GM23338 (cell line): ENCODE measurements around the gene SLC2A9. TPM values are rescaled to one million over a fixed set of nuclear protein-coding genes. Genes with fewer than 3 reads are reported as not detected.

ENCODE experiments used
- ATAC-seq: fragments of 200-7000 bp; cut with Tn5 transposase; 3 replicates; pipeline ENCODE4 v1.9.1; 2020
- DNase-seq: peaks from one replicate; pipeline ENCODE4 v3.0.0-alpha.2; 2015; ENCODE audit warnings: low spot score
- H2AFZ ChIP-seq: fragments of 200-600 bp; sonication (generic); 2 replicates; pipeline ENCODE4 v1.8.0; 2016; ENCODE audit warnings: antibody characterized with exemption, mild to moderate bottlenecking, moderate library complexity
- H3F3A ChIP-seq: fragments of 200-600 bp; sonication (generic); replicated peaks from 2 replicates; pipeline ENCODE4 v1.8.0; 2017; ENCODE audit warnings: antibody characterized with exemption, mixed run types, low read depth
- H3K27ac ChIP-seq: fragments of 200-600 bp; sonication (generic); 2 replicates; pipeline ENCODE4 v1.6.1; 2016; ENCODE audit warnings: low read depth
- H3K27me3 ChIP-seq: fragments of 200-600 bp; sonication (generic); 2 replicates; pipeline ENCODE4 v1.8.0; 2016; ENCODE audit warnings: mild to moderate bottlenecking, mixed run types, moderate library complexity; ENCODE audit not compliant: insufficient read depth
- H3K36me3 ChIP-seq: fragments of 200-600 bp; sonication (generic); 2 replicates; pipeline ENCODE4 v1.8.0; 2016; ENCODE audit warnings: mild to moderate bottlenecking; ENCODE audit not compliant: insufficient read depth
- H3K4me1 ChIP-seq: fragments of 200-600 bp; sonication (generic); 2 replicates; pipeline ENCODE4 v1.8.0; 2016; ENCODE audit warnings: mild to moderate bottlenecking, moderate library complexity; ENCODE audit not compliant: insufficient read depth
- H3K4me2 ChIP-seq: fragments of 200-600 bp; sonication (generic); 2 replicates; pipeline ENCODE4 v1.7.1; 2017; ENCODE audit warnings: mixed run types
- H3K4me3 ChIP-seq: fragments of 200-600 bp; sonication (generic); 2 replicates; pipeline ENCODE4 v1.6.1; 2016; ENCODE audit warnings: mixed run types
- H3K79me2 ChIP-seq: fragments of 200-600 bp; sonication (generic); replicated peaks from 2 replicates; pipeline ENCODE4 v1.8.0; 2017; ENCODE audit warnings: mild to moderate bottlenecking; ENCODE audit not compliant: insufficient read depth
- H3K9me2 ChIP-seq: fragments of 200-600 bp; sonication (generic); 2 replicates; pipeline ENCODE4 v1.8.0; 2017; ENCODE audit not compliant: insufficient read depth
- H4K20me1 ChIP-seq: fragments of 200-600 bp; sonication (generic); replicated peaks from 2 replicates; pipeline ENCODE4 v1.8.0; 2017; ENCODE audit warnings: mild to moderate bottlenecking; ENCODE audit not compliant: insufficient read depth
- H3K27ac Mint-ChIP-seq: 2 replicates; pipeline ENCODE4 v1.8.0; 2020; ENCODE audit warnings: inconsistent platforms, mild to moderate bottlenecking, moderate library complexity, mixed read lengths
- H3K27me3 Mint-ChIP-seq: 3 replicates; pipeline ENCODE4 v1.8.0; 2022; ENCODE audit warnings: low read depth, mild to moderate bottlenecking, moderate library complexity, mixed read lengths, inconsistent platforms; ENCODE audit not compliant: insufficient read depth, poor library complexity
- H3K36me3 Mint-ChIP-seq: 3 replicates; pipeline ENCODE4 v1.8.0; 2021; ENCODE audit warnings: low read depth, mild to moderate bottlenecking, inconsistent platforms, moderate library complexity, mixed read lengths
- H3K4me1 Mint-ChIP-seq: 3 replicates; pipeline ENCODE4 v1.8.0; 2020; ENCODE audit warnings: mild to moderate bottlenecking, inconsistent platforms, mixed read lengths
- H3K4me3 Mint-ChIP-seq: 3 replicates; pipeline ENCODE4 v1.8.0; 2021; ENCODE audit warnings: moderate library complexity, mild to moderate bottlenecking, inconsistent platforms, mixed read lengths
- H3K9me3 Mint-ChIP-seq: 3 replicates; pipeline ENCODE4 v1.8.0; 2020; ENCODE audit warnings: moderate library complexity, mild to moderate bottlenecking, inconsistent platforms, mixed read lengths
- CREB1 ChIP-seq: fragments of 250-450 bp; sonication (Bioruptor Pico); IDR thresholded peaks from 2 replicates; pipeline ENCODE4 v1.5.0; 2020; ENCODE audit warnings: low read depth, mild to moderate bottlenecking, moderate library complexity
- EZH2 ChIP-seq: fragments of 200-600 bp; sonication (generic); IDR thresholded peaks from one replicate; pipeline ENCODE4 v1.8.0; 2017; ENCODE audit warnings: antibody characterized with exemption, mild to moderate bottlenecking, low read depth; ENCODE audit not compliant: unreplicated experiment
- EZH2phosphoT487 ChIP-seq: fragments of 200-600 bp; sonication (generic); IDR thresholded peaks from one replicate; pipeline ENCODE4 v1.8.1; 2018; ENCODE audit warnings: antibody characterized with exemption; ENCODE audit not compliant: unreplicated experiment
- JUNB ChIP-seq: IDR thresholded peaks from one replicate; pipeline ENCODE4 v1.6.1; 2016; ENCODE audit warnings: antibody characterized with exemption; ENCODE audit not compliant: unreplicated experiment
- NANOG ChIP-seq: IDR thresholded peaks from 2 replicates; pipeline ENCODE4 v1.6.1; 2016; ENCODE audit warnings: antibody characterized with exemption, borderline replicate concordance
- POLR2AphosphoS5 ChIP-seq: IDR thresholded peaks from 2 replicates; pipeline ENCODE4 v1.6.1; 2016; ENCODE audit warnings: antibody characterized with exemption, low read depth
- STAT1 ChIP-seq: IDR thresholded peaks from one replicate; pipeline ENCODE4 v1.6.1; 2016; ENCODE audit warnings: antibody characterized with exemption; ENCODE audit not compliant: unreplicated experiment
- ZNF114 ChIP-seq: fragments of 250-450 bp; sonication (Bioruptor Pico); IDR thresholded peaks from 2 replicates; pipeline ENCODE4 v1.5.0; 2020; ENCODE audit warnings: mild to moderate bottlenecking, moderate library complexity
- ZNF331 ChIP-seq: fragments of 250-450 bp; sonication (Bioruptor Pico); IDR thresholded peaks from 2 replicates; pipeline ENCODE4 v1.5.0; 2020; ENCODE audit warnings: low read depth, mild to moderate bottlenecking, moderate library complexity
- polyA plus RNA-seq: library from polyadenylated mRNA; unstranded; fragments of >200 nt; fragmentation: Nextera tagmentation; extraction: Ambion mirVana; gene quantifications from 2 replicates; pipeline ENCODE4 v1.2.1, GENCODE V29; 2016
- total RNA-seq: library from RNA; depleted of rRNA; stranded (reverse); fragments of >200 nt; shearing (Covaris generic); gene quantifications from 2 replicates; pipeline ENCODE4 v1.2.3, GENCODE V29; 2014
- TF ChIP-seq, protein P1 (sequence below), 2 experiments: fragments of 200-600 bp in 1 of 2; sonication (generic) in 1 of 2; conservative IDR thresholded peaks; 2 replicates each; pipeline versions ENCODE4 v1.5.1 to v1.6.1; 2016 to 2017; ENCODE audit warnings: antibody characterized with exemption in 2 of 2, low read depth in 2 of 2, mild to moderate bottlenecking in 2 of 2, moderate library complexity in 1 of 2
- TF ChIP-seq, protein P2 (sequence below): IDR thresholded peaks from one replicate; pipeline ENCODE4 v1.6.1; 2018; ENCODE audit warnings: antibody characterized with exemption; ENCODE audit not compliant: unreplicated experiment
- TF ChIP-seq, protein P3 (sequence below): fragments of 250-450 bp; sonication (Bioruptor Pico); IDR thresholded peaks from 2 replicates; pipeline ENCODE4 v1.5.0; 2020; ENCODE audit warnings: mild to moderate bottlenecking, moderate library complexity
- TF ChIP-seq, protein P4 (sequence below): IDR thresholded peaks from 2 replicates; pipeline ENCODE4 v1.6.1; 2016; ENCODE audit warnings: antibody characterized with exemption

The SLC2A9 gene
- total and polyA plus RNA-seq, 2 experiments from 2014 or later: 0.21 to 0.40 TPM

DNA sequence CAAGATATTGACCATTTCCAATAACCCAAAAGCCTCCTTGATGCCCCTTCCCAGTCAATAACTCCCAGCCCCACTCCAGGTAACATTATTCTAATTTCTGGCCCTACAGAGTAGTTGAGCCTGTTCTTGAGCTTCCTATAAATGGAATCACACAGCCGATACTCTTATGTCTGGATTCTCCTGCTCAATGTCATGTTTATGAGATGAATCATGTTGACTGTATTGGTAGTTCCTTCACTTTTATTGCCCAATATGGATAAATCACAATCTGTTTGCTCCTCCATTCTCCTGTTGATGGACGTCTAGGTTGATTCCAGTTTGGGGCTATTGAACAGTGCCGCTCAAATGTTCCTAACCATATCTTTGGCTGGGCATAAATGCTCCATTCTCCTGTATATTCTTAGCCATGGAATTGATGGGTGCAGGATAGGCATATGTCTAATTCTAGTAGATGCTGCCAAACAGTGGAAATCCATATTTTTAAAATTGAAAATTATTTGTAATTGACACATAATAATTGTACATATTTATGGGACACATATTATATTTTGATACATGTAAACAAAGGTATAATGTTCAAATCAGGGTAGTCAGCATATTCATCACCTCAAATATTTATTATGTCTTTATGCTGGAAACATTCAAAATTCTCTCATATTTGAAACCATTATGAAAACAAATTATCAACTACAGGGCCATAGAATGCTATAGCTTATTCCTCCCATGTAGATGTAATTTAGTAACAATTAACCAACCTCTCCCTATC lies 40.5 kb upstream of the SLC2A9 start:
- Histone ChIP-seq H3K9me2 (no peaks in the 10 kb centered on the region), H3K36me3 (no peaks in the 10 kb centered on the region), H3K27ac (no peak overlapping the region), H3F3A (no peaks in the 10 kb centered on the region), H3K4me3 (no peak overlapping the region), H4K20me1 (no peaks in the 10 kb centered on the region), H3K4me1 (peaks cover 10% of the 10 kb centered on the region), H3K4me2 (no peak overlapping the region), H3K79me2 (no peaks in the 10 kb centered on the region), H2AFZ (no peak overlapping the region), H3K27me3 (no peaks in the 10 kb centered on the region)
- TF ChIP-seq, protein P1, sequence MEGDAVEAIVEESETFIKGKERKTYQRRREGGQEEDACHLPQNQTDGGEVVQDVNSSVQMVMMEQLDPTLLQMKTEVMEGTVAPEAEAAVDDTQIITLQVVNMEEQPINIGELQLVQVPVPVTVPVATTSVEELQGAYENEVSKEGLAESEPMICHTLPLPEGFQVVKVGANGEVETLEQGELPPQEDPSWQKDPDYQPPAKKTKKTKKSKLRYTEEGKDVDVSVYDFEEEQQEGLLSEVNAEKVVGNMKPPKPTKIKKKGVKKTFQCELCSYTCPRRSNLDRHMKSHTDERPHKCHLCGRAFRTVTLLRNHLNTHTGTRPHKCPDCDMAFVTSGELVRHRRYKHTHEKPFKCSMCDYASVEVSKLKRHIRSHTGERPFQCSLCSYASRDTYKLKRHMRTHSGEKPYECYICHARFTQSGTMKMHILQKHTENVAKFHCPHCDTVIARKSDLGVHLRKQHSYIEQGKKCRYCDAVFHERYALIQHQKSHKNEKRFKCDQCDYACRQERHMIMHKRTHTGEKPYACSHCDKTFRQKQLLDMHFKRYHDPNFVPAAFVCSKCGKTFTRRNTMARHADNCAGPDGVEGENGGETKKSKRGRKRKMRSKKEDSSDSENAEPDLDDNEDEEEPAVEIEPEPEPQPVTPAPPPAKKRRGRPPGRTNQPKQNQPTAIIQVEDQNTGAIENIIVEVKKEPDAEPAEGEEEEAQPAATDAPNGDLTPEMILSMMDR (conservative IDR thresholded peaks at IDR 0.05; ENCODE audit: low read depth in 2 of 2): no peak
- TF ChIP-seq ZNF114 (CRISPR knock-in tag) (no peak), CREB1 (CRISPR knock-in tag) (no peak), JUNB (no peak), NANOG (no peak), EZH2phosphoT487 (no peak), STAT1 (no peak), ZNF331 (CRISPR knock-in tag) (no peak), POLR2AphosphoS5 (no peak), EZH2 (no peak)
- TF ChIP-seq, protein P2, sequence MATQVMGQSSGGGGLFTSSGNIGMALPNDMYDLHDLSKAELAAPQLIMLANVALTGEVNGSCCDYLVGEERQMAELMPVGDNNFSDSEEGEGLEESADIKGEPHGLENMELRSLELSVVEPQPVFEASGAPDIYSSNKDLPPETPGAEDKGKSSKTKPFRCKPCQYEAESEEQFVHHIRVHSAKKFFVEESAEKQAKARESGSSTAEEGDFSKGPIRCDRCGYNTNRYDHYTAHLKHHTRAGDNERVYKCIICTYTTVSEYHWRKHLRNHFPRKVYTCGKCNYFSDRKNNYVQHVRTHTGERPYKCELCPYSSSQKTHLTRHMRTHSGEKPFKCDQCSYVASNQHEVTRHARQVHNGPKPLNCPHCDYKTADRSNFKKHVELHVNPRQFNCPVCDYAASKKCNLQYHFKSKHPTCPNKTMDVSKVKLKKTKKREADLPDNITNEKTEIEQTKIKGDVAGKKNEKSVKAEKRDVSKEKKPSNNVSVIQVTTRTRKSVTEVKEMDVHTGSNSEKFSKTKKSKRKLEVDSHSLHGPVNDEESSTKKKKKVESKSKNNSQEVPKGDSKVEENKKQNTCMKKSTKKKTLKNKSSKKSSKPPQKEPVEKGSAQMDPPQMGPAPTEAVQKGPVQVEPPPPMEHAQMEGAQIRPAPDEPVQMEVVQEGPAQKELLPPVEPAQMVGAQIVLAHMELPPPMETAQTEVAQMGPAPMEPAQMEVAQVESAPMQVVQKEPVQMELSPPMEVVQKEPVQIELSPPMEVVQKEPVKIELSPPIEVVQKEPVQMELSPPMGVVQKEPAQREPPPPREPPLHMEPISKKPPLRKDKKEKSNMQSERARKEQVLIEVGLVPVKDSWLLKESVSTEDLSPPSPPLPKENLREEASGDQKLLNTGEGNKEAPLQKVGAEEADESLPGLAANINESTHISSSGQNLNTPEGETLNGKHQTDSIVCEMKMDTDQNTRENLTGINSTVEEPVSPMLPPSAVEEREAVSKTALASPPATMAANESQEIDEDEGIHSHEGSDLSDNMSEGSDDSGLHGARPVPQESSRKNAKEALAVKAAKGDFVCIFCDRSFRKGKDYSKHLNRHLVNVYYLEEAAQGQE: no peak
- TF ChIP-seq, protein P3, sequence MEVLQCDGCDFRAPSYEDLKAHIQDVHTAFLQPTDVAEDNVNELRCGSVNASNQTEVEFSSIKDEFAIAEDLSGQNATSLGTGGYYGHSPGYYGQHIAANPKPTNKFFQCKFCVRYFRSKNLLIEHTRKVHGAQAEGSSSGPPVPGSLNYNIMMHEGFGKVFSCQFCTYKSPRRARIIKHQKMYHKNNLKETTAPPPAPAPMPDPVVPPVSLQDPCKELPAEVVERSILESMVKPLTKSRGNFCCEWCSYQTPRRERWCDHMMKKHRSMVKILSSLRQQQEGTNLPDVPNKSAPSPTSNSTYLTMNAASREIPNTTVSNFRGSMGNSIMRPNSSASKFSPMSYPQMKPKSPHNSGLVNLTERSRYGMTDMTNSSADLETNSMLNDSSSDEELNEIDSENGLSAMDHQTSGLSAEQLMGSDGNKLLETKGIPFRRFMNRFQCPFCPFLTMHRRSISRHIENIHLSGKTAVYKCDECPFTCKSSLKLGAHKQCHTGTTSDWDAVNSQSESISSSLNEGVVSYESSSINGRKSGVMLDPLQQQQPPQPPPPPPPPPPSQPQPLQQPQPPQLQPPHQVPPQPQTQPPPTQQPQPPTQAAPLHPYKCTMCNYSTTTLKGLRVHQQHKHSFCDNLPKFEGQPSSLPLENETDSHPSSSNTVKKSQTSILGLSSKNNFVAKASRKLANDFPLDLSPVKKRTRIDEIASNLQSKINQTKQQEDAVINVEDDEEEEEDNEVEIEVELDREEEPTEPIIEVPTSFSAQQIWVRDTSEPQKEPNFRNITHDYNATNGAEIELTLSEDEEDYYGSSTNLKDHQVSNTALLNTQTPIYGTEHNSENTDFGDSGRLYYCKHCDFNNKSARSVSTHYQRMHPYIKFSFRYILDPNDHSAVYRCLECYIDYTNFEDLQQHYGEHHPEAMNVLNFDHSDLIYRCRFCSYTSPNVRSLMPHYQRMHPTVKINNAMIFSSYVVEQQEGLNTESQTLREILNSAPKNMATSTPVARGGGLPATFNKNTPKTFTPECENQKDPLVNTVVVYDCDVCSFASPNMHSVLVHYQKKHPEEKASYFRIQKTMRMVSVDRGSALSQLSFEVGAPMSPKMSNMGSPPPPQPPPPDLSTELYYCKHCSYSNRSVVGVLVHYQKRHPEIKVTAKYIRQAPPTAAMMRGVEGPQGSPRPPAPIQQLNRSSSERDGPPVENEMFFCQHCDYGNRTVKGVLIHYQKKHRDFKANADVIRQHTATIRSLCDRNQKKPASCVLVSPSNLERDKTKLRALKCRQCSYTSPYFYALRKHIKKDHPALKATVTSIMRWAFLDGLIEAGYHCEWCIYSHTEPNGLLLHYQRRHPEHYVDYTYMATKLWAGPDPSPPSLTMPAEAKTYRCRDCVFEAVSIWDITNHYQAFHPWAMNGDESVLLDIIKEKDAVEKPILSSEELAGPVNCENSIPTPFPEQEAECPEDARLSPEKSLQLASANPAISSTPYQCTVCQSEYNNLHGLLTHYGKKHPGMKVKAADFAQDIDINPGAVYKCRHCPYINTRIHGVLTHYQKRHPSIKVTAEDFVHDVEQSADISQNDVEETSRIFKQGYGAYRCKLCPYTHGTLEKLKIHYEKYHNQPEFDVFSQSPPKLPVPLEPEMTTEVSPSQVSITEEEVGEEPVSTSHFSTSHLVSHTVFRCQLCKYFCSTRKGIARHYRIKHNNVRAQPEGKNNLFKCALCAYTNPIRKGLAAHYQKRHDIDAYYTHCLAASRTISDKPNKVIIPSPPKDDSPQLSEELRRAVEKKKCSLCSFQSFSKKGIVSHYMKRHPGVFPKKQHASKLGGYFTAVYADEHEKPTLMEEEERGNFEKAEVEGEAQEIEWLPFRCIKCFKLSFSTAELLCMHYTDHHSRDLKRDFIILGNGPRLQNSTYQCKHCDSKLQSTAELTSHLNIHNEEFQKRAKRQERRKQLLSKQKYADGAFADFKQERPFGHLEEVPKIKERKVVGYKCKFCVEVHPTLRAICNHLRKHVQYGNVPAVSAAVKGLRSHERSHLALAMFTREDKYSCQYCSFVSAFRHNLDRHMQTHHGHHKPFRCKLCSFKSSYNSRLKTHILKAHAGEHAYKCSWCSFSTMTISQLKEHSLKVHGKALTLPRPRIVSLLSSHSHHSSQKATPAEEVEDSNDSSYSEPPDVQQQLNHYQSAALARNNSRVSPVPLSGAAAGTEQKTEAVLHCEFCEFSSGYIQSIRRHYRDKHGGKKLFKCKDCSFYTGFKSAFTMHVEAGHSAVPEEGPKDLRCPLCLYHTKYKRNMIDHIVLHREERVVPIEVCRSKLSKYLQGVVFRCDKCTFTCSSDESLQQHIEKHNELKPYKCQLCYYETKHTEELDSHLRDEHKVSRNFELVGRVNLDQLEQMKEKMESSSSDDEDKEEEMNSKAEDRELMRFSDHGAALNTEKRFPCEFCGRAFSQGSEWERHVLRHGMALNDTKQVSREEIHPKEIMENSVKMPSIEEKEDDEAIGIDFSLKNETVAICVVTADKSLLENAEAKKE (CRISPR knock-in tag): no peak
- TF ChIP-seq, protein P4, sequence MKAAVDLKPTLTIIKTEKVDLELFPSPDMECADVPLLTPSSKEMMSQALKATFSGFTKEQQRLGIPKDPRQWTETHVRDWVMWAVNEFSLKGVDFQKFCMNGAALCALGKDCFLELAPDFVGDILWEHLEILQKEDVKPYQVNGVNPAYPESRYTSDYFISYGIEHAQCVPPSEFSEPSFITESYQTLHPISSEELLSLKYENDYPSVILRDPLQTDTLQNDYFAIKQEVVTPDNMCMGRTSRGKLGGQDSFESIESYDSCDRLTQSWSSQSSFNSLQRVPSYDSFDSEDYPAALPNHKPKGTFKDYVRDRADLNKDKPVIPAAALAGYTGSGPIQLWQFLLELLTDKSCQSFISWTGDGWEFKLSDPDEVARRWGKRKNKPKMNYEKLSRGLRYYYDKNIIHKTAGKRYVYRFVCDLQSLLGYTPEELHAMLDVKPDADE: no peak
- DNase-seq (no peak), ATAC-seq (no peak)
- Mint-ChIP-seq H3K9me3 (no peaks in the 10 kb centered on the region), H3K4me1 (peaks cover 16% of the 10 kb centered on the region), H3K36me3 (peaks cover 5% of the 10 kb centered on the region; the same call in 1 of the 3 replicates), H3K4me3 (no peak overlapping the region), H3K27me3 (peaks cover 4% of the 10 kb centered on the region), H3K27ac (no peak overlapping the region)
